ENCODE measurements around the gene ODC1.

The ODC1 gene

GRCh38 chr2:10480359-10480949 is 32.3 kb upstream of the ODC1 start:
- DNase-seq (ENCODE audit: insufficient read length, low spot score) (no peak), FAIRE-seq (no peak)

GRCh38 chr2:10478916-10479315 is 30.8 kb upstream of the ODC1 start:
- FAIRE-seq (no peak), DNase-seq (ENCODE audit: insufficient read length, low spot score) (no peak)

- no peak for FAIRE-seq
- no peak for DNase-seq (ENCODE audit: insufficient read length, low spot score)
These were observed 30.1 kb upstream of the ODC1 start for GRCh38 chr2:10478298-10478625.

GRCh38 chr2:10477443-10478297 is 29.5 kb upstream of the ODC1 start:
- DNase-seq (ENCODE audit: insufficient read length, low spot score) = no peak
- FAIRE-seq = no peak

GRCh38 chr2:10476723-10477442 is 28.8 kb upstream of the ODC1 start:
- FAIRE-seq (no peak), DNase-seq (ENCODE audit: insufficient read length, low spot score) (no peak)

- FAIRE-seq (no peak), DNase-seq (ENCODE audit: insufficient read length, low spot score) (no peak)
These were observed 27.9 kb upstream of the ODC1 start for GRCh38 chr2:10475811-10476660.

GRCh38 chr2:10475221-10475722 is 27.1 kb upstream of the ODC1 start:
- no peak for FAIRE-seq
- DNase-seq (ENCODE audit: insufficient read length, low spot score) = no peak

GRCh38 chr2:10473121-10473756 is 25.1 kb upstream of the ODC1 start:
- no peak for DNase-seq (ENCODE audit: insufficient read length, low spot score)
- FAIRE-seq = no peak

GRCh38 chr2:10471955-10472354 is 23.8 kb upstream of the ODC1 start:
- FAIRE-seq (no peak), DNase-seq (ENCODE audit: insufficient read length, low spot score) (no peak)

GRCh38 chr2:10471046-10471571 is 23.0 kb upstream of the ODC1 start:
- no peak for FAIRE-seq

GRCh38 chr2:10469955-10470608 is 22.0 kb upstream of the ODC1 start:
- DNase-seq (ENCODE audit: insufficient read length, low spot score) = no peak
- FAIRE-seq = no peak

More at GRCh38 chr2:10471046-10471571, 23.0 kb upstream of the ODC1 start:
- no peak for DNase-seq (ENCODE audit: insufficient read length, low spot score)

GRCh38 chr2:10469301-10469700 is 21.2 kb upstream of the ODC1 start:
- FAIRE-seq = no peak

GRCh38 chr2:10467401-10467800 is 19.3 kb upstream of the ODC1 start:
- FAIRE-seq = no peak

More at GRCh38 chr2:10469301-10469700, 21.2 kb upstream of the ODC1 start:
- no peak for DNase-seq (ENCODE audit: insufficient read length, low spot score)

GRCh38 chr2:10466801-10467200 is 18.7 kb upstream of the ODC1 start:
- FAIRE-seq (no peak), DNase-seq (ENCODE audit: insufficient read length, low spot score) (no peak)

More at GRCh38 chr2:10467401-10467800, 19.3 kb upstream of the ODC1 start:
- no peak for DNase-seq (ENCODE audit: insufficient read length, low spot score)

GRCh38 chr2:10465910-10466309 is 17.8 kb upstream of the ODC1 start:
- no peak for DNase-seq (ENCODE audit: insufficient read length, low spot score)
- FAIRE-seq = no peak

GRCh38 chr2:10462178-10463083 is 14.3 kb upstream of the ODC1 start:
- no peak for DNase-seq (ENCODE audit: insufficient read length, low spot score)
- no peak for FAIRE-seq

GRCh38 chr2:10460366-10460796 is 12.3 kb upstream of the ODC1 start:
- no peak for FAIRE-seq
- DNase-seq (ENCODE audit: insufficient read length, low spot score) = no peak

Measured in GM19239 (cell line).